Sigmoid colon (tissue), 4 donors: Measurements from ENCODE around the gene DCAF11.

Experiments
- EP300 ChIP-seq, 4 donors: sonication (generic); formaldehyde crosslinking; IDR thresholded peaks; one replicate each; pipeline ENCODE4 v1.6.1; 2017; ENCODE audit warnings: antibody characterized with exemption in 4 of 4
- POLR2AphosphoS5 ChIP-seq, 4 donors: sonication (generic); formaldehyde crosslinking; IDR thresholded peaks; one replicate each; pipeline ENCODE4 v1.6.1; 2017; ENCODE audit warnings: antibody characterized with exemption in 4 of 4
- TF ChIP-seq, protein P1 (sequence below), 4 experiments: fragments of 450-650 bp in 3 of 4; fragments of 200-600 bp in 1 of 4; IDR thresholded peaks; one replicate each; pipeline ENCODE4 v1.5.1; 2016 to 2019; ENCODE audit warnings: antibody characterized with exemption in 4 of 4, mild to moderate bottlenecking in 3 of 4, moderate library complexity in 2 of 4

DNA sequence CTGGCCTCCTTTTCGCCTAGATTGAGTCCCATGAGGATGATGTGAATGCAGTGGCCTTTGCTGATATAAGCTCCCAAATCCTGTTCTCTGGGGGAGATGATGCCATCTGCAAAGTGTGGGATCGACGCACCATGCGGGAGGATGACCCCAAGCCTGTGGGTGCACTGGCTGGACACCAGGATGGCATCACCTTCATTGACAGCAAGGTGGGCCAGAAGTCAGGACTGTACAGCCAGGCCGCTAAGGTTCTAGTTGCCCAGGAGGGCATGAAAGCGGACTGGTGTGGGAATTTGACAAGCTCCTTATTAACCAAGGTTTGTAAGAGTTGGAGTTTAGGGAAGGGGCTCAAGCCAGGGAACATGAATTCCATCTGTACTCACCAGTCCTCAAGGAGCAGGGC lies 5.1 kb downstream of the DCAF11 start:
- TF ChIP-seq, protein P1, sequence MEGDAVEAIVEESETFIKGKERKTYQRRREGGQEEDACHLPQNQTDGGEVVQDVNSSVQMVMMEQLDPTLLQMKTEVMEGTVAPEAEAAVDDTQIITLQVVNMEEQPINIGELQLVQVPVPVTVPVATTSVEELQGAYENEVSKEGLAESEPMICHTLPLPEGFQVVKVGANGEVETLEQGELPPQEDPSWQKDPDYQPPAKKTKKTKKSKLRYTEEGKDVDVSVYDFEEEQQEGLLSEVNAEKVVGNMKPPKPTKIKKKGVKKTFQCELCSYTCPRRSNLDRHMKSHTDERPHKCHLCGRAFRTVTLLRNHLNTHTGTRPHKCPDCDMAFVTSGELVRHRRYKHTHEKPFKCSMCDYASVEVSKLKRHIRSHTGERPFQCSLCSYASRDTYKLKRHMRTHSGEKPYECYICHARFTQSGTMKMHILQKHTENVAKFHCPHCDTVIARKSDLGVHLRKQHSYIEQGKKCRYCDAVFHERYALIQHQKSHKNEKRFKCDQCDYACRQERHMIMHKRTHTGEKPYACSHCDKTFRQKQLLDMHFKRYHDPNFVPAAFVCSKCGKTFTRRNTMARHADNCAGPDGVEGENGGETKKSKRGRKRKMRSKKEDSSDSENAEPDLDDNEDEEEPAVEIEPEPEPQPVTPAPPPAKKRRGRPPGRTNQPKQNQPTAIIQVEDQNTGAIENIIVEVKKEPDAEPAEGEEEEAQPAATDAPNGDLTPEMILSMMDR (IDR thresholded peaks at IDR 0.05), result no peak
- TF ChIP-seq POLR2AphosphoS5 (IDR thresholded peaks at IDR 0.05), result no peak
- no peak for TF ChIP-seq EP300 (IDR thresholded peaks at IDR 0.05)
